Upper lobe of right lung (tissue), 1 donor: ENCODE measurements around the gene KLF1. TPM values are rescaled to one million over a fixed set of nuclear protein-coding genes. Genes with fewer than 3 reads are reported as not detected.

Experiments used
- ATAC-seq: fragments of 200-7000 bp; cut with Tn5 transposase; one replicate; pipeline ENCODE4 v1.9.1; 2020; ENCODE audit warnings: mild to moderate bottlenecking, moderate library complexity
- DNase-seq: peaks from one replicate; pipeline ENCODE4 v3.0.0-alpha.2; 2020
- H3K27ac ChIP-seq: fragments of 200-600 bp; one replicate; pipeline ENCODE4 v1.8.0; 2022
- H3K27me3 ChIP-seq: fragments of 200-600 bp; one replicate; pipeline ENCODE4 v1.8.0; 2022; ENCODE audit warnings: mild to moderate bottlenecking
- H3K36me3 ChIP-seq: fragments of 200-600 bp; one replicate; pipeline ENCODE4 v1.8.0; 2022
- H3K4me1 ChIP-seq: fragments of 200-600 bp; one replicate; pipeline ENCODE4 v1.8.0; 2022
- H3K4me3 ChIP-seq: fragments of 200-600 bp; one replicate; pipeline ENCODE4 v1.8.0; 2022; ENCODE audit warnings: mild to moderate bottlenecking
- H3K9me3 ChIP-seq: fragments of 200-600 bp; one replicate; pipeline ENCODE4 v1.8.0; 2022
- CTCF ChIP-seq: fragments of 200-600 bp; IDR thresholded peaks from one replicate; pipeline ENCODE4 v1.8.0; 2022; ENCODE audit warnings: antibody characterized with exemption
- intact Hi-C: fragments of 100-400 bp; cut with DNase I; formaldehyde crosslinking; loops from one replicate; pipeline ENCODE4 v1.11.0; 2022
- total RNA-seq: library from RNA; stranded (reverse); fragmentation: NEBNext Ultra II Directional; extraction: Animal tissue kit (Norgen Biotek cat#: 25700); gene quantifications from one replicate; pipeline ENCODE4 v1.2.1, GENCODE V29; 2021
- donor health status: DM: no; HTN: yes; CAD: no; lungs with severe emphysema.

Gene KLF1
- total RNA-seq, 1 donor from 2014 or later: not detected

DNA sequence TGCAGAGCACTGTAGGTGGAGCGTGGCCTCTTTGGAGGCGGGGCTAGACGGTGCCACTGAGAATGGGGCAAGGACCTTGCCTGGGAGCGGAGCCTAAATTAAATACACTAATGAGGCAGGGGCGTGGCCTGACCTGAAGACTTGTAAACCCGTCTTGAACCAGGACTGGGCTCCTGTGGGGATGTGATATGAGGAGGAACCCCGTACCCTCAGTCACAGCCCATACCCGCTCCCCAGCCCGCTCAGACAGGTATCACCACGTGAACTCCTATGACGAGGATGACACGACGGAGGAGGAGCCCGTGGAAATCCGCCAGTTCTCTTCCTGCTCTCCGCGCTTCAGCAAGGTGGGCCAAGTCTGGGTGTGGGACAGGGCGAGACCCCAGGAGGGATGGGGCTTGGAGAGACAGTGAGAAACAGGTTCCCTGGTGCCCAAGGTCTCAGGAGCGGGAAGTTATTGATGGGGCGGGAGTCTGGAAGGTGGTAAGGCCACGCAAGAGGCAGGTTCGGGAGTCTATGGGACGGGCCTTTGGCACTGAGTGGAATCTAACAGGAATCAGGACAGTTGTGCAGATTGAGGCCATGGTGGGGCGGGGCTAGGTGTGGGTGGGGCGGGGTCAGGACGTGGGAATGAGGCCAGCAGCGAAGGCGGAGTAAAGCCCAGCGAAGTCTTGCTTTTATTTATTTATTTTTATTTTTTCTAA is 20.4 kb downstream of the KLF1 start:
- Histone ChIP-seq H3K4me3 (no peak overlapping the region), H3K9me3 (no peaks in the 10 kb centered on the region), H3K27ac (no peak overlapping the region), H3K4me1 (peaks cover 5% of the 10 kb centered on the region), H3K36me3 (no peaks in the 10 kb centered on the region), H3K27me3 (no peaks in the 10 kb centered on the region)
- ATAC-seq (no peak), DNase-seq (no peak)
- intact Hi-C loops: no loop called here
- no peak for TF ChIP-seq CTCF

DNA sequence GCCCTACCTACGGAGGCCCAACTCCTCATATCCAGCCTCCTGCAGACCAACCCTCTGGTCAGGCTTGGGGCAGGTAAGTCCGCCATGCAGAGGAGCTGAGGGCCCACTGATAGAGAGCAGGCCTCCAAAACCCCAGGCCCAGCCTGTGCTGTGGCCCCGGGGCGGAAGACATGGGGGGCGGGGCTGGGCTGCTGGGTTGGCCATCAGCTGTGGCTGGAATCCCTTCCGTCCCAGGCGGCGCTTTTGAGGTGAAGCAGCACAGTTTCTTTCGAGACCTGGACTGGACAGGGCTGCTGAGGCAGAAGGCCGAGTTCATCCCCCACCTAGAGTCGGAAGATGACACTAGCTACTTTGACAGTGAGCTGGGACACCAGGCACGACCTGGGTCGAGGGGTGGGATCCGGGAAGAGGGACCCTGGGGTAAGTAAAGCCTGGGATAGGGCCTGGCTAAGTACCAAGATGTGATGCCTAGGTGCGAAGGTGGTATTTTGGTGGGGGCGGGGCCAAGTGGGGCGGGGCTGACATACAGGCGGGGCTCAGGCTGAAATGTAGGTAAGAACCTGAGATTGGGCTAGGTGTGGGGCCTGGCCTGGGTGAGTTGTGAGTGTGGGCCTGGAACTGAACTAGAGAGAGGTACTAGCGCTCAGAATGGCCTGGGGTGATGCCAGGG is 21.1 kb downstream of the KLF1 start:
- DNase-seq (no peak), ATAC-seq (no peak)
- Histone ChIP-seq H3K36me3 (no peaks in the 10 kb centered on the region), H3K4me1 (peaks cover 5% of the 10 kb centered on the region), H3K27ac (no peak overlapping the region), H3K27me3 (no peaks in the 10 kb centered on the region), H3K4me3 (no peak overlapping the region), H3K9me3 (no peaks in the 10 kb centered on the region)
- intact Hi-C loops: no loop called here
- TF ChIP-seq CTCF: no peak

DNA sequence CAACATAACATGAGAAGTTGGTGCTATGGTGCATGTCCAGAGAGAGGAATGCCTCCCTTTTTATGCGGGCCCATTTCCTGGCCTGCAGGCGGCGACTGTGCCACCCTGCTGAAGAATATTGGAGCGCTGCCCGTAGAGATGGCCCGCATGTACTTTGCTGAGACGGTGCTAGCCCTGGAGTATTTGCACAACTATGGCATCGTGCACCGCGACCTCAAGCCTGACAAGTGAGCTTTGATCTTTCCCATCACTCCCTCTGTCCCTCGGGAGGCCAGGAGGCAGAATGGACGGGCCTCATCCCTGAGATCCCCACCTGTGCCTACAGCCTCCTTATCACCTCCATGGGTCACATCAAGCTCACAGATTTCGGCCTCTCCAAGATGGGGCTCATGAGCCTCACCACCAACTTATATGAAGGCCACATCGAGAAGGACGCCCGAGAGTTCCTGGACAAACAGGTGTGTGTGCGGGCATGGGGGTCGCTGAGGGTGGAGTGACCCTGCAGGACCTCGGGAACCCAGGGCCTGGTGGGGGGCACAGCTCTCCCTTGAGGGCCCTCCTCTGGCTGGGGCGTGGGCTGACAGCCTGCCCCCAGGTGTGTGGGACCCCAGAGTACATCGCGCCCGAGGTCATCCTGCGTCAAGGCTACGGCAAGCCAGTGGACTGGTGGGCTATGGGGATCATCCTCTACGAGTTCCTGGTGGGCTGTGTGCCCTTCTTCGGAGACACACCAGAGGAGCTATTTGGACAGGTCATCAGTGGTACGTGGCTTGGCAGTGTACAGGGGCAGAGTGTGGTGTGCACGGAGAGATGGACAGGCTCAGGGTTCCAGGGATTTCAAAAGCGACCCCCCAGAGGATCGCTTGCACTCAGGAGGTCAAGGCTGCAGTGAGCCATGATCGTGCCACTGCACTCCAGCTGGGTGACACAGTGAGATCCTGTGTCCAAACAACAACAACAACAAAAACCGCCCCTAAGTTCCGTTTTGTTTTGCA is 22.0 kb downstream of the KLF1 start:
- DNase-seq: no peak
- no peaks in the 10 kb centered on the region for H3K36me3 ChIP-seq
- H3K4me3 ChIP-seq: no peak overlapping the region
- no peak for TF ChIP-seq CTCF
- ATAC-seq: no peak
- no peaks in the 10 kb centered on the region for H3K9me3 ChIP-seq
- peaks cover 5% of the 10 kb centered on the region for H3K4me1 ChIP-seq
- no peaks in the 10 kb centered on the region for H3K27me3 ChIP-seq
- H3K27ac ChIP-seq: no peak overlapping the region
- intact Hi-C loops: no loop called here

- Histone ChIP-seq H3K36me3 (no peaks in the 10 kb centered on the region), H3K27me3 (no peaks in the 10 kb centered on the region), H3K9me3 (no peaks in the 10 kb centered on the region), H3K4me3 (no peak overlapping the region), H3K4me1 (peaks cover 5% of the 10 kb centered on the region), H3K27ac (no peak overlapping the region)
- ATAC-seq (no peak), DNase-seq (no peak)
- intact Hi-C loops: no loop called here
- TF ChIP-seq CTCF: no peak
Measured at GRCh38 chr19:12864143-12864542, 22.9 kb downstream of the KLF1 start.

- no peak overlapping the region for H3K4me3 ChIP-seq
- no peaks in the 10 kb centered on the region for H3K36me3 ChIP-seq
- H3K4me1 ChIP-seq: no peaks in the 10 kb centered on the region
- no peaks in the 10 kb centered on the region for H3K9me3 ChIP-seq
- no peak for TF ChIP-seq CTCF
- no peaks in the 10 kb centered on the region for H3K27me3 ChIP-seq
- intact Hi-C loops: no loop called here
- DNase-seq: no peak
- ATAC-seq: no peak
- H3K27ac ChIP-seq: no peak overlapping the region
Measured at GRCh38 chr19:12859546-12859945, 27.5 kb downstream of the KLF1 start.
